ENCODE data around the gene INSYN2A. TPM values are rescaled to one million over a fixed set of nuclear protein-coding genes. Genes with fewer than 3 reads are reported as not detected.

INSYN2A gene
- total RNA-seq, 1 experiment from 2014 or later = not detected

DNA sequence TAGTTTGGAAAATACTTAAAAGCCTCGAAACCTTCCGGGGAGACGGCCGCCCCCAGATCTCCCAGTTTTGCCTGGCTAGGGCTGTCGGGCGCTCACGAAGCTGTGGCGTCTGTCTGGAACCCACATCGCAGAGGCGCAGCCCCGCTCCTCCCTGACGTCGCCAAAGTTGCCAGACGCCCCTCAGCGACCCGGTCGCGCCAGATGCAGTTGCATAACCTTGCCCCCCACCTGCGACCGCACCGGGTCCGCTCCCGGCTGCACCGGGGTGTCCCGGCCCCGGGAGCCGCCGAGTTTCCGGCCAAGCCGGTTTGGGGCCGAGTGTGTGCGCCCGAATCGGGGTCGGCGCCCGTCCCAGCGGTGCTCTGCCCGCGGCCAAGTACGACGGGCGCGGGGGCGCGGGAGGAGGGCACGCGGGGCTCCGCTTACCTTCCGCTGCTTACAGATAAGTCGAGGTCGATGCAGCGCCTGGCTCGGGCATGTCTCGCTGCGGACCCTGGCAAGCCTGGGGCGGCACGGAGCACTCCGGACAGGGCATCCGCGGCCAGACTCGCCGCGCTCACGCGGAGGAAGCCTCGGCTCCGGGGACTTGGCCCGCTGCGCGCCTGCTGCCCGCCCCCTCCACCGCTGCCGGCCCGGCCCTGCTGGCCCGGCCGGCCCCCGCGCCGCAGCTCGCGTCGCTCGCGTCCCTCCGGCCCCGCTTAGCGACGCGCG, 665 bp downstream of the INSYN2A start:
- no peak for DNase-seq (ENCODE audit: low spot score)

DNA sequence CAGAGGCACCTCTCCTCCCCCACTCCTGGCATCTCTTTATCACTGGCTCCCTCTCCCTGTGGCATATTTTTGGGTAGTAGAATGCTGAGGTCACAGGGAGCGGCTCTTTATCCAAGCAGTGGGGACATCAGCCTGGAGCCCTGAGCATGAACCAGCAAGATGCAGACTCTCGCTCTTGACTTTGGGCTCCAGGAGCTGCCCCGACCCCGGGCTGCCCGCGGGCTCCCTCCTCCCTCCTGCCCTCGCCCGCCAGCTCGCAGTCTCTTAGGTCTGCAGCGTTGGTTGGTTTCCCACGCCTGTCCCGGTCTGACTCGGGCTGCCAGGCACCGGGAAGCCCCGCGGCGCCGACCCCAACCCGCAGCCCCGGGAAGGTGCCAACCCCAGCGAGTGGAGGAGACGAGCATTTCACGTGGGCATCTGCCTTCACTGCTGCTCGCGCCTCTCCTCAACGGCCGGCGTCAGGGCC, 1.3 kb downstream of the INSYN2A start:
- DNase-seq (ENCODE audit: low spot score) = no peak

DNA sequence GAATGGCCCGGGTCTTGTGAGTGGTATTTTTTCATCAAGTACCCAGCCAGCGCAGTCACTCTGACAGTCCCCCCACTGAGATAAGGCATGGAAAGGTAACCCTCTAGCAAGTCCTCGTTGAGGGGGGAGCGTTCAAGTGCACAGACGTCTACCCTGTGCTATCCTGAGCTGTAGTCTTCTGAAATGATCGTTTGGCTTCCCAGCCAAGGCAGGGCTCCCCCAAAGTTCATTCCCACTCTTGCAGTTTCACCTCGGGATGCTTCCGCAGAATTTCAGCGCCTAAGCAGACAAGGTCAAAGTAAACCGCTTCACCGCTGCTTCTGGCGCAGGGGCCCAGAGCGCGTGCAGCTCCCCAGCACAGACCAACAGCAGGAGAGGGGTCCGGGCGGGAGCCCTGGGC, 1.8 kb downstream of the INSYN2A start:
- no peak for DNase-seq (ENCODE audit: low spot score)

- DNase-seq (ENCODE audit: low spot score) = no peak
Measured at GRCh38 chr10:127194111-127194510, 2.3 kb downstream of the INSYN2A start.

DNA sequence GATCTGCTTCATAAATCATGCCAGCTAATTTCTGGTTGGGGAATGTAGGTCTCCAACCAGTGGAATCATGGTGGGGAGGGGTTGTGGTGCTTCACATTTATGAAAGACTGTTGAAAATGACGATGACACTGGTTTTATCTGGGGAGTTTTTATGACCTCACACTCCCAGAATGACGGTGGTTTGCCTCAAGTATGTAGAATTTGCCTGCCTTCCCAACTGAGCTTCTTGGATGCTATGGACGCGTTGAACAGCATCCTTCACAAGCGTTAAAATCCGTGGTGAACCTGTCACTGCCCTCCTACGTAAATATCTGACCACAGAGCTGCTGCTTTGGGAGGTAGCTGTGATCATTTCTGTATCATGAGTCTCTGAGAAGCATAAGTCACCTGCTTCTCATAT, 3.3 kb downstream of the INSYN2A start:
- DNase-seq (ENCODE audit: low spot score) = no peak

GRCh38 chr10:127190427-127190826, 6.0 kb downstream of the INSYN2A start:
- no peak for DNase-seq (ENCODE audit: low spot score)

DNA sequence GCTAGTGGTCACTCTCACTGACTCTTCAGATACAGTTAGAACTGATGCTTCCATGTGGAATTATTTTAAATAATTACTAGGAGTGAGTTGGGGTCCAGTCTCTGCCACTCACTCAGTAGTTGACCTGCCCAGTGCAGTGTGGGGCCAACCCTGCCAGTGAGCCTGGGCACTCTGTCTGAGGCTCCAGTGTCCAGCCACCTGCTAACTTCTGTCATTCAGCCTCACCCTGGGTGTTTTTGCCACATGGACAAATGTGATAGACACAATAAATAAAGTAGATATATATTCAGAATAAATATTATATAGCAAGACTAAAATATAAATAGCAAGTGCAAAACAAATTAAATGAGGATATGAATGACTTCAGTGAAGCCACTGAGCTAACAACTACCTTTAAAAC, 7.2 kb downstream of the INSYN2A start:
- DNase-seq (ENCODE audit: low spot score) = no peak

DNA sequence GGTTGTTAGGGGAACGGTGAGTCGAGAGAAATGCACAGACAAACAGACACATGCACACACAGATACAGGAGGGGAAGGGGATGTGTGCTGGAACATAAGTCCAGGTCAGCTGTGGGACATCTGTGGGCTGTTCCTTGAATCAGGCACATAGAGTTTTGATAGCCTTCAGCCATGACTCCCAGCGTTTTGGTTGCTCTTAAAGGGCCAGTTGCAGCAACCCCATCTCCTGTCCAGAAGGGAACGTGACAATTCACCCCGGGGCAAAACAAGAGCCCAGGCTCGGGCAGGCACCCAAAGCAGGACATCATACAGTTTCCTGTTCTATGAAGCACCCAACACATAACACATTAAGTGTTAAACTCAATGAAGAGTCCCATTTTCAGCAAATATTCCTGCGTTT, 9.6 kb downstream of the INSYN2A start:
- DNase-seq (ENCODE audit: low spot score) = no peak

GRCh38 chr10:127184582-127184981, 11.8 kb downstream of the INSYN2A start:
- DNase-seq (ENCODE audit: low spot score) = no peak

- DNase-seq (ENCODE audit: low spot score) = no peak
Measured at GRCh38 chr10:127182161-127182560, 14.2 kb downstream of the INSYN2A start.

- DNase-seq (ENCODE audit: low spot score) = no peak
Measured at GRCh38 chr10:127179612-127180250, 16.7 kb downstream of the INSYN2A start.

DNA sequence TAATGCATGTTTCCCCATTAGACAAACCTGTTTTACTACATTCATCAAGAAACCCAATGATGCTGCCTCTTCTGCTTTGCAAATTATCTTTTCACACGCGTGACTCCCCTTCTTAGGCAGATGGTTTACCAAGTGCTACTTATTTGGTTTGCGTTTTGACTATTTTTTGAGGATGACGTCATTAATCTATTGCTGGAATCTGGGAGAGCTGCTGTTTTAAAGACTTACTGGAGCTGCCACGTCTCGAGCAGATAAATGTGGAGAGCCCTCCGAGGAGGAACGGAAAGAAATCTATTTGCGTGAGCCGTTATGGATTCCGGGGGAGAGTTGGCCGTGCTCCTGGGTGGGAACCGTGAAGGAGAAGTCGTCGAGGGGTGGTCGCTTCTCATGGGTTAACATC, 19.7 kb downstream of the INSYN2A start:
- no peak for DNase-seq (ENCODE audit: low spot score)

GRCh38 chr10:127175357-127176110, 20.9 kb downstream of the INSYN2A start:
- no peak for DNase-seq (ENCODE audit: low spot score)

DNA sequence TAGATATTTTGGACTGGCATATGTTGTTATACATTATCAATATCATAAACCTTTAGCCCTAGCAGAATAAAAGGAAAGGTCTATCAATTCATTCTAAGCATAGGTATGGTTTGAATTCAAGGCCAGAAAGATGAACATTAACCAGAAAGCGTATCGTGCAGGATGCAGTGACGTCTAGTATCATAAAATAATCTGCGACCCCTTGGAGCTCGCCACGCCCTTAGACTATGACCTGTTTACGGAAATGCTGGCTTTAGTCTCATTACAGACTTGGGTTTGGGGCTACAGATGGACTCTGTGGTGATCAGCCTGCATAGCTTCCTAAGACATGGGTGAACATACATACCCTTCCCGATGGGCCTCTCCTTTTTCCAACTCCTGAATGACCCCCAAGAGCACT, 21.5 kb downstream of the INSYN2A start:
- no peak for DNase-seq (ENCODE audit: low spot score)

- DNase-seq (ENCODE audit: low spot score) = no peak
Measured at GRCh38 chr10:127168261-127168660, 28.1 kb downstream of the INSYN2A start.

- no peak for DNase-seq (ENCODE audit: low spot score)
Measured at GRCh38 chr10:127162841-127163240, 33.5 kb downstream of the INSYN2A start.

DNA sequence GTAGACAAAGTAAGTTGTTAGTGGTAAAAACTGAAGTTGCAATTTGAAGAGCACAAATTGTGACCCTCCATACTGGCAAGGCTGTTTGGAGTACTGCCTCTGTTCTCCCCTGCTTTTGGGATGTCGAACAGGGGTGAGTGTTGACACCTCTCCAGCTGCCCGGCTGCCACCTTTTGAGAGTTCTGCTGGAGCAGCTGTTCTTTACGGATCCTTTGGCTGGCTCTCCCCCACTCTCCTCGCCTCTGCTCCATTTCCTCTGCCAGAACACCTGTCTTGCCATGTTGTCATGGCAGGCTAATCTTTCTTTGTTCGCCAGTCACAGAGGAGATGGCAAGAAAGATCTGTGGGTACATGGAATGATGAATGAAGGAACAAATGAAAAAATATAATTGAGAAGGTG, 34.9 kb downstream of the INSYN2A start:
- no peak for DNase-seq (ENCODE audit: low spot score)

GRCh38 chr10:127159648-127160245, 36.6 kb downstream of the INSYN2A start:
- no peak for DNase-seq (ENCODE audit: low spot score)

- DNase-seq (ENCODE audit: low spot score) = no peak
Measured at GRCh38 chr10:127158662-127159061, 37.7 kb downstream of the INSYN2A start.

GRCh38 chr10:127157506-127158200, 38.7 kb downstream of the INSYN2A start:
- no peak for DNase-seq (ENCODE audit: low spot score)

- no peak for DNase-seq (ENCODE audit: low spot score)
Measured at GRCh38 chr10:127157089-127157488, 39.3 kb downstream of the INSYN2A start.
